ENCODE results near the gene ZFAND3. TPM values are rescaled to one million over a fixed set of nuclear protein-coding genes. Genes with fewer than 3 reads are reported as not detected.

Gene ZFAND3
- total and polyA plus RNA-seq, 2 experiments from 2014 or later: 16.9 to 28.2 TPM

- TF ChIP-seq CTCF (conservative IDR thresholded peaks at IDR 0.05; ENCODE audit: low read depth in 2 of 2) (no peak), NANOG (IDR thresholded peaks at IDR 0.05; ENCODE audit: borderline replicate concordance) (no peak), JUNB (IDR thresholded peaks at IDR 0.05; ENCODE audit: unreplicated experiment) (no peak), STAT1 (IDR thresholded peaks at IDR 0.05; ENCODE audit: unreplicated experiment) (no peak), REST (IDR thresholded peaks at IDR 0.05; ENCODE audit: unreplicated experiment) (no peak)
Observed at GRCh38 chr6:37980222-37980595, 160.7 kb downstream of the ZFAND3 start (continued).

GRCh38 chr6:37981626-37982025 is 162.1 kb downstream of the ZFAND3 start:
- peaks cover 21% of the 10 kb centered on the region for H4K20me1 ChIP-seq (replicated peaks; ENCODE audit: insufficient read depth)
- TF ChIP-seq EZH2phosphoT487 (IDR thresholded peaks at IDR 0.05; ENCODE audit: unreplicated experiment): no peak
- TF ChIP-seq NANOG (IDR thresholded peaks at IDR 0.05; ENCODE audit: borderline replicate concordance): no peak
- TF ChIP-seq CTCF (conservative IDR thresholded peaks at IDR 0.05; ENCODE audit: low read depth in 2 of 2): no peak
- TF ChIP-seq ZNF462 (CRISPR knock-in tag; IDR thresholded peaks at IDR 0.05): no peak
- no peak for TF ChIP-seq JUNB (IDR thresholded peaks at IDR 0.05; ENCODE audit: unreplicated experiment)
- no peak for TF ChIP-seq ETS1 (IDR thresholded peaks at IDR 0.05)

More at GRCh38 chr6:37981626-37982025, 162.1 kb downstream of the ZFAND3 start:
- H3K79me2 ChIP-seq (replicated peaks; ENCODE audit: insufficient read depth): peaks cover 79% of the 10 kb centered on the region
- H3K4me1 ChIP-seq (ENCODE audit: insufficient read depth): no peaks in the 10 kb centered on the region
- H3K36me3 ChIP-seq (ENCODE audit: insufficient read depth): no peaks in the 10 kb centered on the region
- DNase-seq (ENCODE audit: low spot score): no peak
- no peaks in the 10 kb centered on the region for H3K9me2 ChIP-seq (ENCODE audit: insufficient read depth)
- Mint-ChIP-seq H3K4me1 (peaks cover 7% of the 10 kb centered on the region; the same call in 2 of the 3 replicates), H3K27ac (no peak overlapping the region), H3K4me3 (no peak overlapping the region), H3K9me3 (no peaks in the 10 kb centered on the region), H3K36me3 (ENCODE audit: low read depth) (no peaks in the 10 kb centered on the region), H3K27me3 (ENCODE audit: insufficient read depth, low read depth, poor library complexity) (peaks cover 8% of the 10 kb centered on the region)
- no peaks in the 10 kb centered on the region for H3K27me3 ChIP-seq (ENCODE audit: insufficient read depth)
- H2AFZ ChIP-seq: no peak overlapping the region
- H3K27ac ChIP-seq (ENCODE audit: low read depth): no peak overlapping the region
- H3K4me3 ChIP-seq: no peak overlapping the region
- ATAC-seq: no peak
- no peak overlapping the region for H3K4me2 ChIP-seq
- no peaks in the 10 kb centered on the region for H3F3A ChIP-seq (replicated peaks; ENCODE audit: low read depth)

Data from GM23338 (cell line).